SJCRH30 (cell line): ENCODE data around the gene GRK4. TPM values are rescaled to one million over a fixed set of nuclear protein-coding genes. Genes with fewer than 3 reads are reported as not detected.
"Not testable (repeated sequence)": the region's sequence is repeated elsewhere in the genome, so short reads cannot be mapped to it uniquely, and the experiment has no call there.

Experiments used
- DNase-seq, 2 experiments: peaks; one replicate each; pipeline ENCODE4 v3.0.0-alpha.2; 2015 to 2020
- H3K27ac ChIP-seq: fragments of 250-450 bp; sonication (Bioruptor Pico); 2 replicates; pipeline ENCODE4 v1.5.1; 2020; ENCODE audit warnings: mild to moderate bottlenecking, moderate library complexity
- H3K27me3 ChIP-seq: fragments of 250-450 bp; sonication (Bioruptor Pico); 2 replicates; pipeline ENCODE4 v1.5.1; 2020; ENCODE audit warnings: mild to moderate bottlenecking, moderate library complexity
- H3K36me3 ChIP-seq: fragments of 250-450 bp; sonication (Bioruptor Pico); 2 replicates; pipeline ENCODE4 v1.5.1; 2020; ENCODE audit warnings: mild to moderate bottlenecking, moderate library complexity
- H3K4me1 ChIP-seq: fragments of 250-450 bp; sonication (Bioruptor Pico); 2 replicates; pipeline ENCODE4 v1.5.1; 2020; ENCODE audit warnings: mild to moderate bottlenecking, moderate library complexity
- H3K4me3 ChIP-seq: fragments of 250-450 bp; sonication (Bioruptor Pico); 2 replicates; pipeline ENCODE4 v1.5.1; 2020; ENCODE audit warnings: mild to moderate bottlenecking, moderate library complexity
- H3K9me3 ChIP-seq: fragments of 250-450 bp; sonication (Bioruptor Pico); replicated peaks from 2 replicates; pipeline ENCODE4 v1.5.1; 2020; ENCODE audit warnings: mild to moderate bottlenecking, moderate library complexity
- total RNA-seq: library from RNA; depleted of rRNA; stranded (reverse); fragments of >200 nt; shearing (Covaris generic); gene quantifications from 2 replicates; pipeline ENCODE4 v1.2.3, GENCODE V29; 2014

The GRK4 gene
- total RNA-seq, 1 experiment from 2014 or later: 5.9 TPM

DNA sequence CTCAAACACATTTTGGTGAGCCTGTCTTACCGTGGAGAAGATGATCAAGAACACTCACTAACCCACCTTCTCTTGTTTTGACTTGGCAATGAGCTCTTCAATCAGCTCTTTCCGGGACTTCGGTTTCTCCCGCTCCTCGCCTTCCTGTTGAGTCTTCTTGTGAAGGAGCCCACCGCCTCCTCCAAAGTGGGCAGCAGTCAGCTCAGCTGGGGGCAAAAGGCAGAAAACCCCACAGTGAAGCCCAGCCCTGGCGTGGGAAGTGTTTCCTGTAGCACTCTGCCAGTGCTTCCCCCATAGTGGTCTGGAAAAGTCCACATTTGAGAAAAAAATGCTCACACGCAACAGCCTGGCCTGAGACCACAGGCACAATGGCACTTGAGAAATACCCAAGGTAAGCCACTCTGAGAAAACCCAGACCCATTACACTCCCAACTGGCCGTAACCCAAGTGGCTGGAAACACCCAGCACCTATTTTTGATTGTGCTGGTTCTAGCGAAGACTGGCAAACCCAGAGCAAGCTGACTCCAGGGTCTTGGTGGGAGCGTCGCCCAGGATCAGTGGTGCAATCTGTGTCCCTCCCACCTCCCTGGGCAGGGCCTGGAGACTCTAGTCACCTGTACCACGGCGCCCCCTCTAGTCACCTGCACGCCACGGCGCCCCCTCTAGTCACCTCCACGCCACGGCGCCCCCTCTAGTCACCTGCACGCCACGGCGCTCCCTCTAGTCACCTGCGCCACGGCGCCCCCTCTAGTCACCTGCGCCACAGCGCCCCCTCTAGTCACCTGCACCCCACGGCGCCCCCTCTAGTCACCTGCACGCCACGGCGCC lies 8.8 kb upstream of the GRK4 start:
- DNase-seq: peak in 1 of 2 experiments; percentile 33
- Histone ChIP-seq H3K9me3 (no peaks in the 10 kb centered on the region), H3K4me1 (peaks cover 10% of the 10 kb centered on the region), H3K27me3 (no peaks in the 10 kb centered on the region), H3K4me3 (no peak overlapping the region), H3K27ac (no peak overlapping the region), H3K36me3 (peaks cover 83% of the 10 kb centered on the region)

DNA sequence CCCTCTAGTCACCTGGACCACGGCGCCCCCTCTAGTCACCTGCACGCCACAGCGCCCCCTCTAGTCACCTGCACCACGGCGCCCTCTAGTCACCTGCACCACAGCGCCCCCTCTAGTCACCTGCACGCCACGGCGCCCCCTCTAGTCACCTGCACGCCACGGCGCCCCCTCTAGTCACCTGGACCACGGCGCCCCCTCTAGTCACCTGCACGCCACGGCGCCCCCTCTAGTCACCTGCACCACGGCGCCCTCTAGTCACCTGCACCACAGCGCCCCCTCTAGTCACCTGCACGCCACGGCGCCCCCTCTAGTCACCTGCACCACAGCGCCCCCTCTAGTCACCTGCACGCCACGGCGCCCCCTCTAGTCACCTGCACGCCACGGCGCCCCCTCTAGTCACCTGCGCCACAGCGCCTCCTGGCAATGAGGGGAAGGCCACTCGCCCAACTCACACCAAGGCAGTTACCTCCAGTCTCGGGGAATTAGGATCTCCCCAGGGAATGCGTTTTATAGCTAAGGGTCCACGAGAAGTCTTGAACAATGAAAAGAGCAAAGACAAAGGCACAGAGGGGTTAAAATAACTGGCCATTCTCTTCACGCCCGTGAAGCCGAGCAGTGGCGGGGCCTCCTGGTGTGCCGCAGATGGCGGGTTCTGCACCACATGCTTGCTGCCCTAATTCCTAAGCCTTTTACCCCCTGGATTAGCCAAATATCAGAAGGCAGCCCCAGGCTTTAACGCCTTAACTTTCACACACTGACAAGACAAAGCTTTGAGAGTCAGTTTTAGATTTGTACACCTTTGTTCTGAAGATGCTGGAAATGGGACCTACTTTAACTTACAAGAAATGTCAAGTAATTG lies 8.0 kb upstream of the GRK4 start:
- not testable (repeated sequence) for H3K27ac ChIP-seq, H3K27me3 ChIP-seq, H3K4me1 ChIP-seq, H3K9me3 ChIP-seq, DNase-seq, H3K4me3 ChIP-seq
- peaks cover 78% of the 10 kb centered on the region for H3K36me3 ChIP-seq

DNA sequence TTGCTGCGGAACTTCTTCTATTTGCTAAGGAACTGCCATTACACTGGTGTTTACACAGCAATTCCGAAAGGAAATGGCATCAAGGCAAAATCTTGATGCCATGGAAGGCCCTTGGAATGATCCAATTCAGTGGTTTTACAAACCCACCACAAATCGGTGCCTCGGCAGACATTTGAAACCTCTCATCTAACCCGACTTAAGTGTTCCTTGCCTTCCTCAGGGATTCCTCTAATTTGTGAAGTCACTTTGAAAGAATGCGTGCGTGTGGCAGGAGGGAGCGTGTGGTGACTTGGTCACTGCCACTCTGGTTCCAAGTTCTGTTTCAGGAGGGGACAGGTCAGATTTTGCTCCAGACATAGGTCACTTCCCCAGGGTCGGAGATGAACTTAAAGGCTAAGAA lies 4.9 kb upstream of the GRK4 start:
- Histone ChIP-seq H3K9me3 (no peaks in the 10 kb centered on the region), H3K36me3 (peaks cover 54% of the 10 kb centered on the region), H3K4me3 (no peak overlapping the region), H3K4me1 (peaks cover 13% of the 10 kb centered on the region), H3K27ac (no peak overlapping the region), H3K27me3 (no peaks in the 10 kb centered on the region)
- no peak for DNase-seq

DNA sequence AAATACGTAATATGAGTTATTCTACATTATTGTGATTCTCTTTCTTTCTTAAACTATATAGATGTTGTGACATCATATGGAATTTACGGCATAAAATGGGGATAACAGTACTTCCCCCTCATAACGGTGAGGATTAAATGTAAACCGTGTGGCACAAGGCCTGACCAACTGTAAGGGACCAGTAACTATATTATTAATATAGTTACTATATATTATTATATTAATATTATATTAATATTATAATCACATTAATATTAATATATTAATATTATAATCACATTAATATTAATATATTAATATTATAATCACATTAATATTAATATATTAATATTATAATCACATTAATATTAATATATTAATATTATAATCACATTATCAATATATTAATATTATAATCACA lies 2.9 kb upstream of the GRK4 start:
- not testable (repeated sequence) for H3K27me3 ChIP-seq, H3K9me3 ChIP-seq, H3K27ac ChIP-seq, DNase-seq, H3K4me3 ChIP-seq
- H3K4me1 ChIP-seq: peaks cover 17% of the 10 kb centered on the region
- H3K36me3 ChIP-seq: peaks cover 44% of the 10 kb centered on the region

DNA sequence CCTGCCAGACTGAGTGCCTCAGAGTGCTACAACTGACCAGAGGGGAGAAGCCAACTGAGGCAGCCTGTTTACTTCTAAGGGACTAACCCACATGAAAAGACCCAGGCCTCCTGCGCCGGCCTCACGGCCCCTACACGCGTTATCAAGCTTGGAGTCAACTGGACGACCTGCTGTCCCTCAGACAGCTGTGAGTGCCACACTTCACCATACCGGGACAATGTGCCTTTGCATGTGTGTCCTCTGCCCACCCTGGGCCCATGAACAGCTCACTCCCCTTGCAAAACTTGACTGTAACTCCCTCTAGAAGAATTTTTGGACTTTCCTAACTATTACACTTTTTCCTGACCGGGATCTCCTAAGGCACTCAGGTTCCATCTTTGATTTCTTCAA lies 2.0 kb upstream of the GRK4 start:
- Histone ChIP-seq H3K4me1 (peaks cover 17% of the 10 kb centered on the region), H3K9me3 (no peaks in the 10 kb centered on the region), H3K4me3 (peak overlapping the region; percentile 85), H3K36me3 (peaks cover 34% of the 10 kb centered on the region), H3K27me3 (no peaks in the 10 kb centered on the region), H3K27ac (no peak overlapping the region)
- DNase-seq: peak in 1 of 2 experiments; percentile 32

DNA sequence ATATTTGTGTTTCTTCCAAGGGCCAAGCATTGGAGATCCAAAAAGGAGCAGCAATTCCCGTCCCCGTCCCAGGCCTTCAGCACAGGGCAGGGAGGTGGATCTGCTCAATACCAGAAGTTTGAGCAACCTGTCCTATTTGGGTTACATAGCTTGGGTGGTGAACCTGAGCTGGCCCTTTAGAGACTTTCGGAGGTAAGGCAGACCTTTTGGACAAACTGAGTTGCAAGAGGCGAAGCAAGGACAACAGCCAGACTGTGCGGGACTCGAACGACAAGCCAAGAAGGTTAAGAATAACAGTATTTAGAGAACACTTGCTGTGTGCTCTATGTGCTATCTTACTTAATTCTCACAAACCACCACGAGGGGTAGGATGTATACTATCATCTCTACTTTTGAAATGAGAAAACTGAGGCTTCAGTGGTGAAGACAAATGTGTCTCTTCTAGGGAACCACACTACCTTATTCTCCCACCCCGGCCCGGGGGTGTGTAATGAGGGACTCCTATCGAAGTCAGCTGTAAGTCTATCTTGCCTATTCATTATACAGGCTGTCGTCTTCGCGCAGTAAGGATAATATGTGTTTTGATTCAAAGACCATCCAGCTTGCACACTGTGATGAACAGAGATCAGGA lies 1.4 kb upstream of the GRK4 start:
- peak in 1 of 2 experiments; percentile 43 for DNase-seq
- Histone ChIP-seq H3K9me3 (no peaks in the 10 kb centered on the region), H3K27ac (no peak overlapping the region), H3K27me3 (no peaks in the 10 kb centered on the region), H3K4me3 (peak overlapping the region; percentile 85), H3K36me3 (peaks cover 29% of the 10 kb centered on the region), H3K4me1 (peaks cover 17% of the 10 kb centered on the region)

DNA sequence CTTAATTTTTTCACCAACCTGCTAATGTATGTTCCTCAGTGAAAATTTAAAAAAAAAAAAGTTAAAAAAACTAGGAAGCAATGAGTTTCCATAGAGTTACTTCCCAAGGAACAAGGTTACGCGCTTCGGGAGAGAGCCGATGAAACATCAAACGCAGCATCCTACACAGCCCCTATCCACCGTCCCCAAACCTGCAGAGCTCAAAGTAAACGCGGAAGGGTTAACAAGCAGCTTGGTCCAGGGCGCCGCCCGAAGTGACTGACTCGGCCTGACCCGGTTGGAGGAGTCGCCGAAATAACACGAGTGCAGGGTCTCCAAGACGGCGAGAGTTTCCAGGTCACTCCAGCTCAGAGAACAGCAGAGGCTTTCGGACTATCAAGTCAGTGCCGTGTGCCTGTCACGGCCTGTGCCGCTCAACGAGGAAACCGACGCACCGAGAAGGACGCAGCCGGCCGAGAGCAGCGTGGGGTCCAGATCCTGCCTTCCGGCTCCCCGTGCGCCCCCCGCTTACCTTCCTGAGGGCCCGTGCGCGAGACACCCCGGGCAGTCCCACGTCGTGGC lies 677 bp upstream of the GRK4 start:
- Histone ChIP-seq H3K27ac (peak overlapping the region; percentile 85), H3K4me1 (peaks cover 17% of the 10 kb centered on the region), H3K4me3 (peak overlapping the region; percentile 85), H3K36me3 (peaks cover 21% of the 10 kb centered on the region), H3K27me3 (no peaks in the 10 kb centered on the region), H3K9me3 (no peaks in the 10 kb centered on the region)
- DNase-seq: no peak

DNA sequence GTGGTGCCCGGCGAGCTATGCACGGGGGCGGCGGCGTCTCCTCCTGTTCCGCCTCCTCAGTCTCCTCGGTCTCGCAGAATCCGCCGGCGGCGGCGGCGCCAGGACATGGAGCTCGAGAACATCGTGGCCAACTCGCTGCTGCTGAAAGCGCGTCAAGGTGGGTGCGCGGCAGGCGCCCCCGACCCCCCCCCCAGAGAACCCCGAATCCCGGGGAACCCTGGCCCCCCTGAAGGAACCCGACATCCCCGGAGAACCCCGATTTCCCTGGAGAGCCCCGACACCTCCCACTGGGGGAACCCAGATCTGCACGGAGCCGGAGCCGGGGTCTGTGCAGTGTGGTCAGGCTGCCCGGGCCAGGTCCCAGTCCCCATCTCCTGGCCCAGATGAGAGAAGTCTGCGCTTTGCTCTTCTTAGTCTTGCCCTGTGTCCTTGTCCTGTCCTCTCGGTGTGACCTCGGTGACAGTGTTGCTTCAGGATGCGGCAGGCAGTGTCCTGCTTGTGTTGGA lies 648 bp downstream of the GRK4 start:
- Histone ChIP-seq H3K9me3 (no peaks in the 10 kb centered on the region), H3K4me3 (peak overlapping the region; percentile 85), H3K27me3 (no peaks in the 10 kb centered on the region), H3K27ac (peak overlapping the region; percentile 85; the same call in 1 of the 2 replicates), H3K36me3 (0 out of 2 replicates have a peak, but pooled peaks cover 10% of the 10 kb centered on the region), H3K4me1 (0 out of 2 replicates have a peak, but pooled peaks cover 7% of the 10 kb centered on the region)
- DNase-seq: peak in 1 of 2 experiments; percentile 26

DNA sequence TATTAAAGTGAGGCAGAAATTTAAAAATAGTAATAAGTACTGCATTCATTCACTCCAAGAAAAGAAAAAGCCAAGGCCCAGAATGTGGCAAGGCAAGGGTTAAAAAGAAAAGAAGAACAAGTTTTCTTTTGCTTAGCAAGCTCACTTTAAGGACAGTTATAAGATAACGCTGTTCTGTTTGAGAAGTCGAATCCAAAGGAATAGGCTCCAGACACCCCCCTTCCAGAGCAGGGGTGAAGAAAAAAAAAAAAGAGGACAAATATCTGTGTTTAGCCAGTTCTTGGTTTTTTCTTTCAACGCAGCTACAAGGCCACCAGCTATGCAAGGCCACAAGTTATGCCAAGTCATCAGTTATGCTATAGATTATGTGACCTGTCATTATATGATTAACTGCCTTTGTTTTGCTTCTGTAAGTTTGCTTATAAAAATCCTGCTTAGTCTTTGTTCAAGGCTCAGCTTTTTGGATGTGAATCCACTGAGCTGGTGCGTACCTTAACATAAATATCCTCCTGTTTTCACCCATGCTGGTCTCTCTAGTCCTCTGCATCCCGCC lies 1.4 kb downstream of the GRK4 start:
- no peak for DNase-seq
- peak overlapping the region; percentile 85 for H3K4me3 ChIP-seq
- no peaks in the 10 kb centered on the region for H3K27me3 ChIP-seq
- 0 out of 2 replicates have a peak, but pooled peaks cover 7% of the 10 kb centered on the region for H3K4me1 ChIP-seq
- 0 out of 2 replicates have a peak, but pooled peaks cover 8% of the 10 kb centered on the region for H3K36me3 ChIP-seq
- no peak overlapping the region for H3K27ac ChIP-seq
- H3K9me3 ChIP-seq: no peaks in the 10 kb centered on the region

DNA sequence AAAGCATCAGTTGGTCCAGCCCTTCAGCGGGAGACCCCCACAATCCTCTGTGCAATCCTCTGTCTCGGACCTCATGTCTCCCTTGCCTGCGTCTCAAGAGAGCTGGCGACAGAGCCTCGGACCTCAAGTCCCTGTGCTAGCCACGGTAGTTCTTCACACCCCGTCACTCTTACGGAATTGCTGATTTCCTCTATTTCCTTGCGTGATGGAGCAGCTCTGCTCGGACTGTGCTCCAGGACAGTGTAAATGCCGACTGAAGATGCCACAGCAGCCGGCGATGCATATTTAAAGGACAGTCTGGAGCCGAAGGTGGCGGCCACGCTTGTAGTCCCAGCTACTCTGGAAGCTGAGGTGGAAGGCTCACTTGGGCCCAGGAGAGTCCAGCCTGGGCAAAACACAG lies 1.9 kb downstream of the GRK4 start:
- Histone ChIP-seq H3K27me3 (no peaks in the 10 kb centered on the region), H3K4me1 (0 out of 2 replicates have a peak, but pooled peaks cover 7% of the 10 kb centered on the region), H3K9me3 (no peaks in the 10 kb centered on the region), H3K36me3 (0 out of 2 replicates have a peak, but pooled peaks cover 6% of the 10 kb centered on the region), H3K27ac (no peak overlapping the region), H3K4me3 (no peak overlapping the region)
- DNase-seq: no peak

DNA sequence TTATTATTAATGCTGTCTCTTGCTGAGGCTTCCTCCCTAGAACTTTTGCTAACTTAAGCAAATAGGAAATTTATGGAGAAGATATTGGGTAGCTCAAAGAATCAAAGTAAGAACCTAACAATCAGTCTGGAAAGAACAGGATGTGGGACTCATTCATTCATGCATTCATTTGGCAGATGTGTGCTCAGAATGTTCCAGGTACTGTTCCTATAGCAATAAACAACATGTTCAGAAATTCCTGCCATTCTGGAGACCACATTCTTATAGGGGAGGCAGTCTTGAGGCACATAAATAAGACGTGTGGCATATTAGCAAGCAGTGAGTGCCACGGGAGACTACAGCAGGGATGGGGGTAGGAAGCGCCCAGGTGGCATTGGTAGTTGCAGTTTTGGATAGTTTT lies 5.0 kb downstream of the GRK4 start:
- H3K9me3 ChIP-seq: no peaks in the 10 kb centered on the region
- no peaks in the 10 kb centered on the region for H3K27me3 ChIP-seq
- H3K4me3 ChIP-seq: no peak overlapping the region
- H3K4me1 ChIP-seq: 0 out of 2 replicates have a peak, but pooled peaks cover 4% of the 10 kb centered on the region
- no peak for DNase-seq
- no peaks in the 10 kb centered on the region for H3K36me3 ChIP-seq
- no peak overlapping the region for H3K27ac ChIP-seq

DNA sequence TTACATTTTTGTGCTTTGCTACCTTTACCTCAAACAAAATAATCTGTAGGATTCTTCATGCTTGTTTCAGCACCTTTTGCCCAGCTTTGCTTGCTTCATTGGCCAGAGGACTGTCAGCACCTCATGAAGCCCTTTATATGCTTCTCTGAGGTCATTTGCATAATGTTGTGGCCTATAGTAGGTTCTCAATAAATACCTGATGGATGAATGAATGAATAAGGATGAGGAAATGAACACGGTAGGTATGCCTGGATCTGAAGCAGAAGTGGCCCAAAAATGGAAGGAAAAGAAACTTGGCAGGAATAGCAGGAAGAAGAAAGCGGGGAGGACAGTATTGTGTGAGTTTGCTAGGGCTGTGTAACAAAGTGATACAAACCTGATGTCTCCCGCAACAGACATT lies 7.9 kb downstream of the GRK4 start:
- H3K4me1 ChIP-seq: no peaks in the 10 kb centered on the region
- H3K4me3 ChIP-seq: no peak overlapping the region
- H3K9me3 ChIP-seq: no peaks in the 10 kb centered on the region
- no peaks in the 10 kb centered on the region for H3K36me3 ChIP-seq
- no peaks in the 10 kb centered on the region for H3K27me3 ChIP-seq
- no peak for DNase-seq
- H3K27ac ChIP-seq: no peak overlapping the region

DNA sequence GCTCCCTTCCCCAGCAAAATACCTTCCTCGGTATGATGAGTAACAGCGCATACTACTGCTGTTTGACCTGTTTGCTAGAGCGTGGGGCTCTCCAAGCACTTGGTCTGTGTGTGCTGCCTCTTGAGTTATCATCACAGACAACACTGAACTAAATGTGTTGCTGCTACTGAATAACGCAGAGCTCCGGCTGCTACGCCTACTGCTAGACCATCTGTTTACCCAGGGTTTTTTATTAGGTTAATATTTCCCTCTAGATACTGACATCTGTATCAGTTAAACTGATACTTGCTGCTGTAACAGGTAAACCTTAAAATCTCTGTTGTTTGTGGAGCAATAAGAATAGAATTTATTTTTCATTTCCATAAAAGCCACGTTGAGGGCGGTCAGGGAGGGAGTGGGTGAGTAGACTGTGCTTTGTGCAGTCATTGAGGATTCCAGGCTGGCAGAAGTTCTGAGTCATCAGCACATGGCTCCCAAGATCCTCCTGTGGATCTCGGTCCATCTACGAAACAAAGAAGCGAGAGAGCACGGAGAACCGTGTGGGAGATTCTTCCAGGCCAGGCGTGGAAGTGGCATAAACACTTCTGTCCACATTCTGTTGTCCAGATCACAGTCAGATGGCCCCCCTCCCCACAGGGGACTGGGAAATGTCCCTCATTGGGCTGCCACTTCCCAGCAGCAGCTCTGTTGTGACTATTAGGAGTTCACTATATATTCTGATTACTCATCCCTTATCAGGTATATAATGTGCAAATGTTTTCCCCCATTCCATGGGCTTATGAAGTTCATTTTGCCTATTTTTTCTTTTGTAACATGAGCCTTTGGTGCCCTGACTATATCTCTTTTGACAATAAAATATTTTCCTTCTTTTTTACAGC lies 14.1 kb downstream of the GRK4 start:
- no peak for DNase-seq
- Histone ChIP-seq H3K9me3 (no peaks in the 10 kb centered on the region), H3K27me3 (no peaks in the 10 kb centered on the region), H3K4me1 (no peaks in the 10 kb centered on the region), H3K4me3 (no peak overlapping the region), H3K36me3 (no peaks in the 10 kb centered on the region), H3K27ac (no peak overlapping the region)
